GM23338 (cell line): ENCODE data around the gene ELOVL7. TPM values are rescaled to one million over a fixed set of nuclear protein-coding genes. Genes with fewer than 3 reads are reported as not detected.

Experiments
- ATAC-seq: fragments of 200-7000 bp; cut with Tn5 transposase; 3 replicates; pipeline ENCODE4 v1.9.1; 2020
- DNase-seq: peaks from one replicate; pipeline ENCODE4 v3.0.0-alpha.2; 2015; ENCODE audit warnings: low spot score
- H2AFZ ChIP-seq: fragments of 200-600 bp; sonication (generic); 2 replicates; pipeline ENCODE4 v1.8.0; 2016; ENCODE audit warnings: antibody characterized with exemption, mild to moderate bottlenecking, moderate library complexity
- H3F3A ChIP-seq: fragments of 200-600 bp; sonication (generic); replicated peaks from 2 replicates; pipeline ENCODE4 v1.8.0; 2017; ENCODE audit warnings: antibody characterized with exemption, mixed run types, low read depth
- H3K27ac ChIP-seq: fragments of 200-600 bp; sonication (generic); 2 replicates; pipeline ENCODE4 v1.6.1; 2016; ENCODE audit warnings: low read depth
- H3K27me3 ChIP-seq: fragments of 200-600 bp; sonication (generic); 2 replicates; pipeline ENCODE4 v1.8.0; 2016; ENCODE audit warnings: mild to moderate bottlenecking, mixed run types, moderate library complexity; ENCODE audit not compliant: insufficient read depth
- H3K36me3 ChIP-seq: fragments of 200-600 bp; sonication (generic); 2 replicates; pipeline ENCODE4 v1.8.0; 2016; ENCODE audit warnings: mild to moderate bottlenecking; ENCODE audit not compliant: insufficient read depth
- H3K4me1 ChIP-seq: fragments of 200-600 bp; sonication (generic); 2 replicates; pipeline ENCODE4 v1.8.0; 2016; ENCODE audit warnings: mild to moderate bottlenecking, moderate library complexity; ENCODE audit not compliant: insufficient read depth
- H3K4me2 ChIP-seq: fragments of 200-600 bp; sonication (generic); 2 replicates; pipeline ENCODE4 v1.7.1; 2017; ENCODE audit warnings: mixed run types
- H3K4me3 ChIP-seq: fragments of 200-600 bp; sonication (generic); 2 replicates; pipeline ENCODE4 v1.6.1; 2016; ENCODE audit warnings: mixed run types
- H3K79me2 ChIP-seq: fragments of 200-600 bp; sonication (generic); replicated peaks from 2 replicates; pipeline ENCODE4 v1.8.0; 2017; ENCODE audit warnings: mild to moderate bottlenecking; ENCODE audit not compliant: insufficient read depth
- H3K9me2 ChIP-seq: fragments of 200-600 bp; sonication (generic); 2 replicates; pipeline ENCODE4 v1.8.0; 2017; ENCODE audit not compliant: insufficient read depth
- H4K20me1 ChIP-seq: fragments of 200-600 bp; sonication (generic); replicated peaks from 2 replicates; pipeline ENCODE4 v1.8.0; 2017; ENCODE audit warnings: mild to moderate bottlenecking; ENCODE audit not compliant: insufficient read depth
- H3K27ac Mint-ChIP-seq: 2 replicates; pipeline ENCODE4 v1.8.0; 2020; ENCODE audit warnings: inconsistent platforms, mild to moderate bottlenecking, moderate library complexity, mixed read lengths
- H3K27me3 Mint-ChIP-seq: 3 replicates; pipeline ENCODE4 v1.8.0; 2022; ENCODE audit warnings: low read depth, mild to moderate bottlenecking, moderate library complexity, mixed read lengths, inconsistent platforms; ENCODE audit not compliant: insufficient read depth, poor library complexity
- H3K36me3 Mint-ChIP-seq: 3 replicates; pipeline ENCODE4 v1.8.0; 2021; ENCODE audit warnings: low read depth, mild to moderate bottlenecking, inconsistent platforms, moderate library complexity, mixed read lengths
- H3K4me1 Mint-ChIP-seq: 3 replicates; pipeline ENCODE4 v1.8.0; 2020; ENCODE audit warnings: mild to moderate bottlenecking, inconsistent platforms, mixed read lengths
- H3K4me3 Mint-ChIP-seq: 3 replicates; pipeline ENCODE4 v1.8.0; 2021; ENCODE audit warnings: moderate library complexity, mild to moderate bottlenecking, inconsistent platforms, mixed read lengths
- H3K9me3 Mint-ChIP-seq: 3 replicates; pipeline ENCODE4 v1.8.0; 2020; ENCODE audit warnings: moderate library complexity, mild to moderate bottlenecking, inconsistent platforms, mixed read lengths
- CREB1 ChIP-seq: fragments of 250-450 bp; sonication (Bioruptor Pico); IDR thresholded peaks from 2 replicates; pipeline ENCODE4 v1.5.0; 2020; ENCODE audit warnings: low read depth, mild to moderate bottlenecking, moderate library complexity
- CTCF ChIP-seq, 2 experiments: fragments of 200-600 bp in 1 of 2; sonication (generic) in 1 of 2; conservative IDR thresholded peaks; 2 replicates each; pipeline versions ENCODE4 v1.5.1 to v1.6.1; 2016 to 2017; ENCODE audit warnings: antibody characterized with exemption in 2 of 2, low read depth in 2 of 2, mild to moderate bottlenecking in 2 of 2, moderate library complexity in 1 of 2
- ETS1 ChIP-seq: IDR thresholded peaks from 2 replicates; pipeline ENCODE4 v1.6.1; 2016; ENCODE audit warnings: antibody characterized with exemption
- EZH2 ChIP-seq: fragments of 200-600 bp; sonication (generic); IDR thresholded peaks from one replicate; pipeline ENCODE4 v1.8.0; 2017; ENCODE audit warnings: antibody characterized with exemption, mild to moderate bottlenecking, low read depth; ENCODE audit not compliant: unreplicated experiment
- EZH2phosphoT487 ChIP-seq: fragments of 200-600 bp; sonication (generic); IDR thresholded peaks from one replicate; pipeline ENCODE4 v1.8.1; 2018; ENCODE audit warnings: antibody characterized with exemption; ENCODE audit not compliant: unreplicated experiment
- JUNB ChIP-seq: IDR thresholded peaks from one replicate; pipeline ENCODE4 v1.6.1; 2016; ENCODE audit warnings: antibody characterized with exemption; ENCODE audit not compliant: unreplicated experiment
- NANOG ChIP-seq: IDR thresholded peaks from 2 replicates; pipeline ENCODE4 v1.6.1; 2016; ENCODE audit warnings: antibody characterized with exemption, borderline replicate concordance
- POLR2AphosphoS5 ChIP-seq: IDR thresholded peaks from 2 replicates; pipeline ENCODE4 v1.6.1; 2016; ENCODE audit warnings: antibody characterized with exemption, low read depth
- ZNF331 ChIP-seq: fragments of 250-450 bp; sonication (Bioruptor Pico); IDR thresholded peaks from 2 replicates; pipeline ENCODE4 v1.5.0; 2020; ENCODE audit warnings: low read depth, mild to moderate bottlenecking, moderate library complexity
- polyA plus RNA-seq: library from polyadenylated mRNA; unstranded; fragments of >200 nt; fragmentation: Nextera tagmentation; extraction: Ambion mirVana; gene quantifications from 2 replicates; pipeline ENCODE4 v1.2.1, GENCODE V29; 2016
- total RNA-seq: library from RNA; depleted of rRNA; stranded (reverse); fragments of >200 nt; shearing (Covaris generic); gene quantifications from 2 replicates; pipeline ENCODE4 v1.2.3, GENCODE V29; 2014
- TF ChIP-seq, protein P1 (sequence below): IDR thresholded peaks from one replicate; pipeline ENCODE4 v1.6.1; 2018; ENCODE audit warnings: antibody characterized with exemption; ENCODE audit not compliant: unreplicated experiment

The ELOVL7 gene
- total and polyA plus RNA-seq, 2 experiments from 2014 or later, result 2.3 to 7.0 TPM

DNA sequence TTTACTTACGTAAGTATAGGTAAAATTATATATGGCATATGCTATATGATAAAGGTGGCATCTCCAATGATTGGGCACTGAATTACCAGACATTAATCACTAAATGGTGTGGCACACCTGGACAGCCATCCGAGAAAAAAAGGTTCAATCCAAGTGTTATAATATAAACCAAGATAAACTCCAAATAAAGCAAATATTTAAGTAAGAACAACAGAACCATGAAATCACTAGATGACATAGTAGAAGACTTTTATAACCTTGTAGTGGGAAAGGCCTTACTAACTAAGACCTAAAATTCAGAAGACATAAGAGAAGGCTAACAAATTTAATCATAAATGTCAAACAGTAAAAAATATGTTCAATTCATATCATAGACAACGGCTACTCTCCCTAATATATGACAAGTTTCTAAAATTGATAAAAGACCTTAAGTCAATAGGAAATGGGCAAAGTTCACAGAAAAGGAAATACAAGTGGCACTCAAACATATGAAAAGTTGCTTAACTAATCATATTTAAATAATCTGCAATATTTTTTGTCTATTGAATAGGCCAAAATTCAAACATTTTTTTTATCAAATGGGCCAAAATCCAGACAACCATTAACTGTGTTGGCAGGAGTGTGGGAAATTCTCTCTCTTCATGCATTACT, 55.1 kb downstream of the ELOVL7 start:
- Histone ChIP-seq H4K20me1 (no peaks in the 10 kb centered on the region), H3K36me3 (no peaks in the 10 kb centered on the region), H2AFZ (no peak overlapping the region), H3K4me2 (no peak overlapping the region), H3K27ac (no peak overlapping the region), H3K4me3 (no peak overlapping the region), H3K27me3 (no peaks in the 10 kb centered on the region), H3K79me2 (no peaks in the 10 kb centered on the region), H3K4me1 (no peaks in the 10 kb centered on the region), H3K9me2 (no peaks in the 10 kb centered on the region), H3F3A (no peaks in the 10 kb centered on the region)
- H3K27ac Mint-ChIP-seq, result no peak overlapping the region
- peaks cover 3% of the 10 kb centered on the region; the same call in 1 of the 3 replicates for H3K36me3 Mint-ChIP-seq
- H3K9me3 Mint-ChIP-seq, result no peaks in the 10 kb centered on the region
- ATAC-seq, result no peak
- no peak for TF ChIP-seq NANOG
- TF ChIP-seq POLR2AphosphoS5, result no peak
- TF ChIP-seq EZH2phosphoT487, result no peak
- TF ChIP-seq JUNB, result no peak
- TF ChIP-seq, protein P1, sequence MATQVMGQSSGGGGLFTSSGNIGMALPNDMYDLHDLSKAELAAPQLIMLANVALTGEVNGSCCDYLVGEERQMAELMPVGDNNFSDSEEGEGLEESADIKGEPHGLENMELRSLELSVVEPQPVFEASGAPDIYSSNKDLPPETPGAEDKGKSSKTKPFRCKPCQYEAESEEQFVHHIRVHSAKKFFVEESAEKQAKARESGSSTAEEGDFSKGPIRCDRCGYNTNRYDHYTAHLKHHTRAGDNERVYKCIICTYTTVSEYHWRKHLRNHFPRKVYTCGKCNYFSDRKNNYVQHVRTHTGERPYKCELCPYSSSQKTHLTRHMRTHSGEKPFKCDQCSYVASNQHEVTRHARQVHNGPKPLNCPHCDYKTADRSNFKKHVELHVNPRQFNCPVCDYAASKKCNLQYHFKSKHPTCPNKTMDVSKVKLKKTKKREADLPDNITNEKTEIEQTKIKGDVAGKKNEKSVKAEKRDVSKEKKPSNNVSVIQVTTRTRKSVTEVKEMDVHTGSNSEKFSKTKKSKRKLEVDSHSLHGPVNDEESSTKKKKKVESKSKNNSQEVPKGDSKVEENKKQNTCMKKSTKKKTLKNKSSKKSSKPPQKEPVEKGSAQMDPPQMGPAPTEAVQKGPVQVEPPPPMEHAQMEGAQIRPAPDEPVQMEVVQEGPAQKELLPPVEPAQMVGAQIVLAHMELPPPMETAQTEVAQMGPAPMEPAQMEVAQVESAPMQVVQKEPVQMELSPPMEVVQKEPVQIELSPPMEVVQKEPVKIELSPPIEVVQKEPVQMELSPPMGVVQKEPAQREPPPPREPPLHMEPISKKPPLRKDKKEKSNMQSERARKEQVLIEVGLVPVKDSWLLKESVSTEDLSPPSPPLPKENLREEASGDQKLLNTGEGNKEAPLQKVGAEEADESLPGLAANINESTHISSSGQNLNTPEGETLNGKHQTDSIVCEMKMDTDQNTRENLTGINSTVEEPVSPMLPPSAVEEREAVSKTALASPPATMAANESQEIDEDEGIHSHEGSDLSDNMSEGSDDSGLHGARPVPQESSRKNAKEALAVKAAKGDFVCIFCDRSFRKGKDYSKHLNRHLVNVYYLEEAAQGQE, result no peak
- no peak for TF ChIP-seq CTCF (conservative IDR thresholded peaks at IDR 0.05; ENCODE audit: low read depth in 2 of 2)
- no peaks in the 10 kb centered on the region for H3K4me1 Mint-ChIP-seq
- H3K27me3 Mint-ChIP-seq, result no peaks in the 10 kb centered on the region
- no peak overlapping the region for H3K4me3 Mint-ChIP-seq
- DNase-seq, result no peak

- no peaks in the 10 kb centered on the region for H3K36me3 ChIP-seq
- no peak overlapping the region for H3K4me2 ChIP-seq
- H3K36me3 Mint-ChIP-seq, result peaks cover 6% of the 10 kb centered on the region; the same call in 1 of the 3 replicates
- H3K27ac ChIP-seq, result 0 out of 2 replicates have a peak overlapping the region, but pooled peaks have one; percentile 47
- peaks cover 3% of the 10 kb centered on the region for H3K27me3 Mint-ChIP-seq
- ATAC-seq (peak; percentile 84), DNase-seq (peak; percentile 75)
- peaks cover 9% of the 10 kb centered on the region for H3K4me1 Mint-ChIP-seq
- no peaks in the 10 kb centered on the region for H4K20me1 ChIP-seq
- H3K4me3 Mint-ChIP-seq, result no peak overlapping the region
- peaks cover 4% of the 10 kb centered on the region; the same call in 1 of the 3 replicates for H3K9me3 Mint-ChIP-seq
- no peaks in the 10 kb centered on the region for H3K27me3 ChIP-seq
- no peak overlapping the region for H3K4me3 ChIP-seq
- no peak overlapping the region for H2AFZ ChIP-seq
- H3F3A ChIP-seq, result no peaks in the 10 kb centered on the region
- H3K4me1 ChIP-seq, result 0 out of 2 replicates have a peak, but pooled peaks cover 4% of the 10 kb centered on the region
- no peaks in the 10 kb centered on the region for H3K9me2 ChIP-seq
- no peak overlapping the region for H3K27ac Mint-ChIP-seq
- no peaks in the 10 kb centered on the region for H3K79me2 ChIP-seq
- TF ChIP-seq CREB1 (CRISPR knock-in tag) (no peak), CTCF (conservative IDR thresholded peaks at IDR 0.05; ENCODE audit: low read depth in 2 of 2) (no peak), POLR2AphosphoS5 (no peak), ETS1 (no peak), ZNF331 (CRISPR knock-in tag) (no peak), EZH2 (no peak), NANOG (no peak)
- TF ChIP-seq, protein P1, result no peak
These were observed 64.6 kb downstream of the ELOVL7 start for GRCh38 chr5:60779466-60779865.
